HG03521 (cell line): ENCODE data around the gene CELF4.

Experiments
- ATAC-seq: cut with Tn5 transposase; IDR thresholded peaks from one replicate; pipeline ENCODE4 v1.9.1; 2021; ENCODE audit warnings: mild to moderate bottlenecking, moderate library complexity; ENCODE audit not compliant: unreplicated experiment

The CELF4 gene

GRCh38 chr18:37299471-37300304 lies 265.9 kb downstream of the CELF4 start:
- peak; percentile 35 for ATAC-seq

- no peak for ATAC-seq
Observed at GRCh38 chr18:37298816-37299215, 266.8 kb downstream of the CELF4 start.

GRCh38 chr18:37297106-37297505 lies 268.5 kb downstream of the CELF4 start:
- no peak for ATAC-seq

GRCh38 chr18:37294951-37295350 lies 270.6 kb downstream of the CELF4 start:
- no peak for ATAC-seq

GRCh38 chr18:37293359-37293758 lies 272.2 kb downstream of the CELF4 start:
- ATAC-seq: no peak

- ATAC-seq: no peak
Observed at GRCh38 chr18:37289423-37289822, 276.2 kb downstream of the CELF4 start.

- no peak for ATAC-seq
Observed at GRCh38 chr18:37287601-37288000, 278.0 kb downstream of the CELF4 start.

- ATAC-seq: no peak
Observed at GRCh38 chr18:37286801-37287200, 278.8 kb downstream of the CELF4 start.

- ATAC-seq: no peak
Observed at GRCh38 chr18:37285825-37286224, 279.8 kb downstream of the CELF4 start.

- ATAC-seq: no peak
Observed at GRCh38 chr18:37284260-37284659, 281.3 kb downstream of the CELF4 start.

GRCh38 chr18:37282386-37283037 lies 283.1 kb downstream of the CELF4 start:
- ATAC-seq: no peak

- ATAC-seq: no peak
Observed at GRCh38 chr18:37280701-37281393, 284.8 kb downstream of the CELF4 start.

- no peak for ATAC-seq
Observed at GRCh38 chr18:37277804-37278203, 287.8 kb downstream of the CELF4 start.

GRCh38 chr18:37276111-37276890 lies 289.3 kb downstream of the CELF4 start:
- no peak for ATAC-seq

- ATAC-seq: no peak
Observed at GRCh38 chr18:37275237-37275741, 290.3 kb downstream of the CELF4 start.

GRCh38 chr18:37274309-37275236 lies 291.0 kb downstream of the CELF4 start:
- ATAC-seq: no peak

GRCh38 chr18:37272841-37273240 lies 292.8 kb downstream of the CELF4 start:
- no peak for ATAC-seq

GRCh38 chr18:37272226-37272625 lies 293.4 kb downstream of the CELF4 start:
- ATAC-seq: no peak

GRCh38 chr18:37270666-37271052 lies 294.9 kb downstream of the CELF4 start:
- ATAC-seq: no peak
